Psoas muscle (tissue), 8 donors: ENCODE measurements around the gene ACOXL. TPM values are rescaled to one million over a fixed set of nuclear protein-coding genes. Genes with fewer than 3 reads are reported as not detected.

Experiments used
- ATAC-seq, 4 donors: fragments of 200-7000 bp; cut with Tn5 transposase; one replicate each; pipeline ENCODE4 v1.9.1; 2020; ENCODE audit warnings: moderate library complexity in 3 of 4, mild to moderate bottlenecking in 2 of 4
- DNase-seq, 2 donors: peaks; one replicate each; pipeline ENCODE4 v3.0.0-alpha.2; 2020
- H3K27ac ChIP-seq: fragments of 200-600 bp; one replicate; pipeline ENCODE4 v1.8.0; 2022
- H3K27me3 ChIP-seq, 3 donors: fragments of 200-600 bp in 1 of 3; one replicate each; pipeline versions ENCODE4 v1.6.1 to v1.8.0; 2013 to 2022; ENCODE audit warnings: low read length in 2 of 3, mild to moderate bottlenecking in 2 of 3, moderate library complexity in 1 of 3; ENCODE audit not compliant: insufficient read depth in 3 of 3
- H3K36me3 ChIP-seq, 2 donors: fragments of 200-600 bp in 1 of 2; one replicate each; pipeline versions ENCODE4 v1.6.1 to v1.8.0; 2013 to 2022; ENCODE audit warnings: low read depth in 1 of 2, mild to moderate bottlenecking in 1 of 2, moderate library complexity in 1 of 2; ENCODE audit not compliant: insufficient read depth in 1 of 2
- H3K4me1 ChIP-seq: fragments of 200-600 bp; one replicate; pipeline ENCODE4 v1.8.0; 2022
- H3K4me3 ChIP-seq: fragments of 200-600 bp; one replicate; pipeline ENCODE4 v1.8.0; 2022; ENCODE audit warnings: mild to moderate bottlenecking
- H3K9me3 ChIP-seq: fragments of 200-600 bp; one replicate; pipeline ENCODE4 v1.8.0; 2022
- WGBS, 3 donors: extraction: QIAGEN DNeasy Blood & Tissue Kit; methylation state at CpG; one replicate each; pipeline versions ENCODE4 v1.1.6 to v1.1.7; 2013; 5-methylcytosine and 5-hydroxymethylcytosine counted together
- intact Hi-C, 2 donors: fragments of 100-400 bp; cut with DNase I; formaldehyde crosslinking; loops; one replicate each; pipeline versions ENCODE4 v1.11.0 to v1.14.2; 2022
- polyA plus RNA-seq, 3 donors: library from polyadenylated mRNA; stranded (reverse); fragments of 200-250 nt; gene quantifications; one replicate each; pipeline ENCODE4 v1.2.3, GENCODE V29; 2013
- total RNA-seq, 4 donors: library from RNA; stranded (reverse); fragmentation: NEBNext Ultra II Directional in 2 of 4; extraction: Animal tissue kit (Norgen Biotek cat#: 25700) in 2 of 4; gene quantifications; one replicate each; pipeline versions ENCODE4 v1.2.1 to v1.2.4, GENCODE V29; 2021 to 2023
- TF ChIP-seq, protein P1 (sequence below): fragments of 200-600 bp; IDR thresholded peaks from one replicate; pipeline ENCODE4 v1.8.0; 2022; ENCODE audit warnings: antibody characterized with exemption
- donor health status: healthy with polysubstance abuse.
- donor health status: DM: no; HTN: no; CAD: no; lungs with moderate emphysema.
- donor health status: Bipolar disorder and iron deficiency.
- donor health status: healthy.
- donor health status: DM: yes; HTN: yes; CAD: no.
- donor health status: DM: no; HTN: no; CAD: no.
- donor health status: DM: no; HTN: no; CAD: no.
- donor health status: DM: yes; HTN: yes; CAD: no.

The ACOXL gene
- total and polyA plus RNA-seq, 7 donors, result 0.01 TPM; not detected in 6

DNA sequence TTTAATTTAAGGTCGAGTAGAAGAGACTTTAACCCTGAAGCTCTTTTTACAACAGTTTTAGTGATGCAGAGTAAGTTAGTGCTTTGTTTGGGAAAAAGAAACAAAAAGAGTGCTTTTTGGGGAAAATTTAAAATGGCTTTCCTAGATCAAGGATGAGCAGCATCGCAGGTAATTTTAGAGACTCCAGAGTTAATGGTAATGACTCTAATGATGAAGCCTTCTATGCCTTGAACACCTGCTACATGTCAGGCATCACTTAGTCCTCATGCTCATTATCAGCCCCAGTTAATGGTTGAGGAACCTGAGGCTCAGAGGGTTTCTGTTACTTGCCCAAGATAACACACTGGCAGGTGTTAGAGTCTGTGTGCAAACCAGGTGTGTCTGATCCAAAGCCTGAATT is 167.8 kb downstream of the ACOXL start:
- intact Hi-C loops, result no loop called here
- WGBS, 3 donors, result 77 to 84% (median 81%) methylated on average over 2 of the region's 2 CpGs
- Histone ChIP-seq H3K4me1 (no peaks in the 10 kb centered on the region), H3K27me3 (no peaks in the 10 kb centered on the region), H3K27ac (no peak overlapping the region), H3K4me3 (no peak overlapping the region), H3K36me3 (no peaks in the 10 kb centered on the region), H3K9me3 (peaks cover 10% of the 10 kb centered on the region)
- DNase-seq, result no peak
- TF ChIP-seq, protein P1, sequence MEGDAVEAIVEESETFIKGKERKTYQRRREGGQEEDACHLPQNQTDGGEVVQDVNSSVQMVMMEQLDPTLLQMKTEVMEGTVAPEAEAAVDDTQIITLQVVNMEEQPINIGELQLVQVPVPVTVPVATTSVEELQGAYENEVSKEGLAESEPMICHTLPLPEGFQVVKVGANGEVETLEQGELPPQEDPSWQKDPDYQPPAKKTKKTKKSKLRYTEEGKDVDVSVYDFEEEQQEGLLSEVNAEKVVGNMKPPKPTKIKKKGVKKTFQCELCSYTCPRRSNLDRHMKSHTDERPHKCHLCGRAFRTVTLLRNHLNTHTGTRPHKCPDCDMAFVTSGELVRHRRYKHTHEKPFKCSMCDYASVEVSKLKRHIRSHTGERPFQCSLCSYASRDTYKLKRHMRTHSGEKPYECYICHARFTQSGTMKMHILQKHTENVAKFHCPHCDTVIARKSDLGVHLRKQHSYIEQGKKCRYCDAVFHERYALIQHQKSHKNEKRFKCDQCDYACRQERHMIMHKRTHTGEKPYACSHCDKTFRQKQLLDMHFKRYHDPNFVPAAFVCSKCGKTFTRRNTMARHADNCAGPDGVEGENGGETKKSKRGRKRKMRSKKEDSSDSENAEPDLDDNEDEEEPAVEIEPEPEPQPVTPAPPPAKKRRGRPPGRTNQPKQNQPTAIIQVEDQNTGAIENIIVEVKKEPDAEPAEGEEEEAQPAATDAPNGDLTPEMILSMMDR, result no peak
- ATAC-seq, result no peak

DNA sequence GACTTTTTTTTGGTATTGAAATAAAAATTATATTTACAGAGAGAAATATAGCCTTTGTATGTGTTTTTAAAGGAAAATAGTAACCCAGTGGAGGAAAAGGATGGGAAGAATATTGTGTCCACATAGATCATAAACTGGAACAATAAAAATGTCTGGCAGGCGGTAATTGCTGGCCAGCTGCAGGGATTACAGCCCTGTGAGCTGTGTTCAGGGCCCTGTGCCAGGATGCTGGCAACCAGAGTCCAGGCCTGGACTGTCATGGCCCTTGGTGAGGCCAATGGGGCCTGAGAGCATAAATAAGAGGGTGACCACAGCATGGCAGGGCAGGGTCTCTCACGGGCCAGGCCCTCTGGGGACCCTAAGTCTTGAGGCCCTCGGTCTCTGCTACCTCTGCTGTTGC is 171.2 kb downstream of the ACOXL start:
- peak; percentile 68 to 86 (median 76) for ATAC-seq
- H3K27ac ChIP-seq, result no peak overlapping the region
- TF ChIP-seq, protein P1, result no peak
- peak; percentile 36 to 78 for DNase-seq
- H3K4me3 ChIP-seq, result no peak overlapping the region
- 13 to 27% (median 14%) methylated on average over 3 of the region's 3 CpGs for WGBS, 3 donors
- intact Hi-C loops, result no loop called here
- H3K9me3 ChIP-seq, result no peaks in the 10 kb centered on the region
- H3K27me3 ChIP-seq, result no peaks in the 10 kb centered on the region
- H3K4me1 ChIP-seq, result no peaks in the 10 kb centered on the region
- H3K36me3 ChIP-seq, result no peaks in the 10 kb centered on the region

DNA sequence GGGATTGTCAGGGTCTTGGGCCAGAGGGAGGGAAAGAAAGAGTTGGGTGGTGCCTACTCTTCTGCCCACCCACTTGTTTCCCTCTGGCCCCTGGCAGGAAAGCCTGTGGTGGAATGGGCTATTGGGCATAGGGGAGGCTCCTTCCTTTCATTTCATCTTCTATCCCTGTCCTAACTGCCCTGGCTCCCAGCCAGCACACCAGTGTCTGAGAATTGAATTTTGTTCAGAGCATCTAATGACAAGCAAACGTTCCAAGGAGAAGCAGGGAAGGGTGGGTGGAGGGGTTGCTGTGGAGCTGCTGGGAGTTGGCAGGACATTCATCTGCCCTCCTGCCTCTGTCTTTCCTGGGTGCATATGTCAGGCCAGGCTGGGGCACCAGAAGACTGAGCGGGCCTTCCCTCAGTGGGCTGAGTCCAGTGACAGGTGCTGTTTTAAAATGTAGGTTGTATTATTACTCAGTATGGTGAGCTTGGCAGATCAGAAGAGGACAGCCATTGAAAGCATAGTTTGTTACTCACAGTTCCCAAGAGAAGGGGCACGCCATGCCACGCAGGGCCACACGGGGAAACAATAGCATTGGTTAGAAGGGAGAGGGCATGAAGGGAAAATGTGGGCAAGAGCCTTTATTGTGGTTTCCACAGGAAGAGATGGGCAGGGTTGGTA is 171.9 kb downstream of the ACOXL start:
- no peak overlapping the region for H3K4me3 ChIP-seq
- DNase-seq, result no peak
- no peaks in the 10 kb centered on the region for H3K27me3 ChIP-seq
- TF ChIP-seq, protein P1, result no peak
- no peak overlapping the region for H3K27ac ChIP-seq
- WGBS, 3 donors, result 82 to 84% (median 84%) methylated on average over 5 of the region's 5 CpGs
- no peaks in the 10 kb centered on the region for H3K9me3 ChIP-seq
- intact Hi-C loops, result no loop called here
- H3K4me1 ChIP-seq, result no peaks in the 10 kb centered on the region
- no peaks in the 10 kb centered on the region for H3K36me3 ChIP-seq
- ATAC-seq, result no peak

DNA sequence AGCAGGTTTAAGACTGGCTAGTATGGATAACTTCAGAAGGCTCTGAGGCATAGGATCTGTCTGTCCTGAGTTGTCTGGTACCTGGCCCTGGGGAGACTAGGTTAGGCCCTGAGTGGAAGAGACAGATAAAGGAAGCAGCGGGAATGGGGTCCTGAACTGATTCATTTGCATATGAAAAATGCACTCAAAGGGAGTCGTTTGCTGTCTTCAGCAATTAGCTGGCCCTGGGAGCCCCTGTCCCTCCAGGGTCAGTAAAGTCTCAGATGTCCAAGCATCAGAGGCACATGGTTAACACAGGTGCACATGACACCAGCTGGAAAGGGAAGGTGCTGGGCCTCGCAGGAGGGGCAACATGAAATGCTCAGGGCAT is 172.4 kb downstream of the ACOXL start:
- H3K27ac ChIP-seq, result no peak overlapping the region
- DNase-seq (no peak), ATAC-seq (no peak)
- no peak overlapping the region for H3K4me3 ChIP-seq
- 90 to 92% (median 91%) methylated on average over 3 of the region's 3 CpGs for WGBS, 3 donors
- H3K4me1 ChIP-seq, result no peaks in the 10 kb centered on the region
- intact Hi-C loops, result no loop called here
- H3K9me3 ChIP-seq, result no peaks in the 10 kb centered on the region
- H3K27me3 ChIP-seq, result no peaks in the 10 kb centered on the region
- no peaks in the 10 kb centered on the region for H3K36me3 ChIP-seq
- TF ChIP-seq, protein P1, result no peak

DNA sequence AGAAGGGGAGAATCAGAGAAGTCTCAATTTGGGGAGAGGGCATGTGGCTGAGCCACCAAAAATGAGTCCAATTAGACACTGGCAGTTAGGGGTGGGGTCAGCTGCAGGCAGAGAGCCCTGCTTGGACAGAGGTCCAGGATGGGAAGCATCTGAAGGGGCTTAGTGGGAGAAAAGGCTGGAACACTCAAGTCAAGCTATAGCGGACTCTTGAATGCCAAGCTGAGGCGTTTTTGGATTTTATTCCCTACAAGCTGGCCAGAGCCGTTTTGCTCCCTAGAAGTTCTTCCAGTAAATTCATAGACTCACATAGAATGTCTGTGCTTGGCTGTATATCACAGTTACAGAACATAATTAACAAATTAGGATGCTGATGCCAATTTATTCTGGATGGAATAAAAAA is 172.8 kb downstream of the ACOXL start:
- no peak for DNase-seq
- Histone ChIP-seq H3K27me3 (no peaks in the 10 kb centered on the region), H3K27ac (no peak overlapping the region), H3K4me1 (no peaks in the 10 kb centered on the region), H3K9me3 (no peaks in the 10 kb centered on the region), H3K36me3 (no peaks in the 10 kb centered on the region), H3K4me3 (no peak overlapping the region)
- intact Hi-C loops, result no loop called here
- no peak for ATAC-seq
- TF ChIP-seq, protein P1, result no peak
- WGBS, 3 donors, result 90 to 93% (median 92%) methylated on average over 3 of the region's 3 CpGs
